SJCRH30 (cell line): ENCODE measurements around the gene KIF16B. TPM values are rescaled to one million over a fixed set of nuclear protein-coding genes. Genes with fewer than 3 reads are reported as not detected.

ENCODE experiments used
- DNase-seq, 2 experiments: peaks; one replicate each; pipeline ENCODE4 v3.0.0-alpha.2; 2015 to 2020
- H3K27ac ChIP-seq: fragments of 250-450 bp; sonication (Bioruptor Pico); 2 replicates; pipeline ENCODE4 v1.5.1; 2020; ENCODE audit warnings: mild to moderate bottlenecking, moderate library complexity
- H3K27me3 ChIP-seq: fragments of 250-450 bp; sonication (Bioruptor Pico); 2 replicates; pipeline ENCODE4 v1.5.1; 2020; ENCODE audit warnings: mild to moderate bottlenecking, moderate library complexity
- H3K36me3 ChIP-seq: fragments of 250-450 bp; sonication (Bioruptor Pico); 2 replicates; pipeline ENCODE4 v1.5.1; 2020; ENCODE audit warnings: mild to moderate bottlenecking, moderate library complexity
- H3K4me1 ChIP-seq: fragments of 250-450 bp; sonication (Bioruptor Pico); 2 replicates; pipeline ENCODE4 v1.5.1; 2020; ENCODE audit warnings: mild to moderate bottlenecking, moderate library complexity
- H3K4me3 ChIP-seq: fragments of 250-450 bp; sonication (Bioruptor Pico); 2 replicates; pipeline ENCODE4 v1.5.1; 2020; ENCODE audit warnings: mild to moderate bottlenecking, moderate library complexity
- H3K9me3 ChIP-seq: fragments of 250-450 bp; sonication (Bioruptor Pico); replicated peaks from 2 replicates; pipeline ENCODE4 v1.5.1; 2020; ENCODE audit warnings: mild to moderate bottlenecking, moderate library complexity
- total RNA-seq: library from RNA; depleted of rRNA; stranded (reverse); fragments of >200 nt; shearing (Covaris generic); gene quantifications from 2 replicates; pipeline ENCODE4 v1.2.3, GENCODE V29; 2014

KIF16B gene
- total RNA-seq, 1 experiment from 2014 or later = 2.0 TPM

DNA sequence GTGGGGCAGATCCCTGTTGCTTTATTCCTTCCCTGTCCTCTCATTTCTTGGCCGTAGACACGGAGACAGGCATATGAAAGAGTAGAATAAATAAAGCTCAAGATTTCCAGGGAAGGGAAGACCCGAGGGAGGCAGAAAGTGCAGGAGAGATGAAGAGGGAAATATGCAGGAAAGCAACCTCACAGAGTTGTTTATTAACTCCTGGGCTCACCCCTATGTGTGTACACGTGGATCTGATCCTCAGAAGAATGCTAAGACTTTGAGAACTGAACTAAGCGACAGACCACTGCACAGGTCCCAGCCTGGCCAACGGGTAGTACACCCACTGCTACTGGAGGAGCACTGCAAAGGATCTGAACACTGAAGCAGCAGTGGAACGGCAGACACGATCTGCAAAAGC lies 156.2 kb downstream of the KIF16B start:
- DNase-seq = no peak
- no peaks in the 10 kb centered on the region for H3K9me3 ChIP-seq
- no peak overlapping the region for H3K4me3 ChIP-seq
- H3K36me3 ChIP-seq = no peaks in the 10 kb centered on the region
- H3K27me3 ChIP-seq = no peaks in the 10 kb centered on the region; the same call in 1 of the 2 replicates
- no peaks in the 10 kb centered on the region for H3K4me1 ChIP-seq
- no peak overlapping the region for H3K27ac ChIP-seq

DNA sequence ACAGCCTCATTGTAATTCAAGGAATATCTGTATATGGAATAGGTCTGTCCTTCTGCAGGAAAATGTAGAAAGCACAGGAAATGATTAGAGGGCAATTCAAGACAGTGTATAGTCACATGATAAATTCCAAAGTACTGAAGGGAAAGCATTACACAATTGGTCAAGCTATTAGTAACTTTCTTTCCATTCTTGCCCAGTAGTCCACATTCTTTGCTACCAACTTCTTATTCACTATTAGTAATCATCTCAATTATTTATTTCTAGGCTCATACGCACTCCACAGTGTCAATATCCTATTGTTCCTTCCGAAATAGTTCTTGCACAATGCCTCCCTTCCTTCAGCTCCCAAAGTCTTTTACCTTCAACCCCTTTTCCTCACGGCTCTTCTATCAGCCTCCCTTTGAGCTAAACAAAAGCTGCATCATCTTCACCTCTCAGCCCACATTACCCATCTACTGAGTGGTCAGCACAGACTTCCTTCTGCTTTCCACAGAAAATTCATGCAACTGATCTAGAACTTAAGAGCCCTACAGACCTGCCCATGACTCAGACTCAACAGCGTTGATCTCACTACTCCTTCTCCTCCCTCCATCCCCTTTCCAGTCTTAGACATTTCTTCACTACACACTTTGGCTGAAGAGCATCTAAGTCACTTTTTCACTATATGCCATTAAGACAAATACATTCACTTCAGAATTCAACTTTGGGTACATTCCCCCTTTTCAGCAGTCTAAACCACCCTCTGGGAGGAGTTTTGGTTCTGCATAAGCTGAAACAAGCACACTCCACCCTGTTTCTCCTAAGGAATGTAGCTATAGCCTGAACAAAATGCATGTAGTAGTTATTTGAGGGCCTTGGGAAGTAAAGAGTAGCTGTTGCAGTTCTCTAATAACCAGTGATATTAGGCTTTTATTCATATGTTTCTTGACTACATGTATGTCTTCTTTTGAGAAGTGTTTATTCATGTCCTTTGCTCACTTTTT lies 157.9 kb downstream of the KIF16B start:
- Histone ChIP-seq H3K27ac (no peak overlapping the region), H3K36me3 (no peaks in the 10 kb centered on the region), H3K4me1 (no peaks in the 10 kb centered on the region), H3K27me3 (no peaks in the 10 kb centered on the region; the same call in 1 of the 2 replicates), H3K4me3 (no peak overlapping the region), H3K9me3 (no peaks in the 10 kb centered on the region)
- no peak for DNase-seq

DNA sequence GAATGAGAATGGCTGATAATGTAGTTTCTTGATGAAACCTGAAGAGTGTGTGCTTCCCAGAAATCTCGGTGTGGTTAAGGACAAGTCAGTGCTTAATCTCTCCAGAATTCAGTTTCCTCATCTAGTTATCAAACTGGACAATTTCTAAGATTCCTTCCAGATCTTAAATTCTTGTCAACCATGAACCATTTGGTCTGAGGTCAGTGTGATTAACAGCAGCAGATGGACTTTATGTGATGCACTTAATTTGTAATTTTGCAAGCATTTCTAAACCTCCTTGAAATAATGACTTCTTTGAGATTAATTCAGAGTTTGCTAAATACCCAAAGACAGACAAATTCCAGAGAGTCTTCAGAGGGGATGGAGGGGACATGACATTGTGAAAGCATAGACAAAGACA lies 160.3 kb downstream of the KIF16B start:
- Histone ChIP-seq H3K27ac (no peak overlapping the region), H3K4me1 (no peaks in the 10 kb centered on the region)
- DNase-seq = no peak

DNA sequence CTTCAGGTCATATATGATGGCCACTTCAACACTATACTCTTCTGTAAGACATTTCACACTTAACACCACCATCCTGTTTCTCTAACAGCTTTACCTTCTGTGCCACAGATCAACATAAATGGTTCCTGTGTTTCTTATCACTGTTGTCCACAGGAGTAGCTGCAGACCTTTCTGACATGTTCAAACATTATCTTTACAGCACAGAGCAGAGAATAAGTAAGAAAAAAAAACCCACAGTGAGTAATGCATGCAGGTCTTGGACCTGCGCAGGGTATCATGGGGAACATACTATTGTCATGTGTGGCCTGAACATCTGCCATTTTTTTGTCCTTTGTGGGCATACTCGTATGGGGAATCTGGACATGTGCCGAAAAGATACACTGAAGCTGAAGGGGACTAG lies 161.9 kb downstream of the KIF16B start:
- Histone ChIP-seq H3K27ac (no peak overlapping the region), H3K27me3 (no peaks in the 10 kb centered on the region; the same call in 1 of the 2 replicates), H3K36me3 (no peaks in the 10 kb centered on the region), H3K4me1 (no peaks in the 10 kb centered on the region), H3K9me3 (no peaks in the 10 kb centered on the region), H3K4me3 (no peak overlapping the region)
- no peak for DNase-seq

More for the DNA sequence above, 160.3 kb downstream of the KIF16B start:
- H3K4me3 ChIP-seq = no peak overlapping the region
- H3K9me3 ChIP-seq = no peaks in the 10 kb centered on the region
- H3K36me3 ChIP-seq = no peaks in the 10 kb centered on the region
- H3K27me3 ChIP-seq = no peaks in the 10 kb centered on the region; the same call in 1 of the 2 replicates

DNA sequence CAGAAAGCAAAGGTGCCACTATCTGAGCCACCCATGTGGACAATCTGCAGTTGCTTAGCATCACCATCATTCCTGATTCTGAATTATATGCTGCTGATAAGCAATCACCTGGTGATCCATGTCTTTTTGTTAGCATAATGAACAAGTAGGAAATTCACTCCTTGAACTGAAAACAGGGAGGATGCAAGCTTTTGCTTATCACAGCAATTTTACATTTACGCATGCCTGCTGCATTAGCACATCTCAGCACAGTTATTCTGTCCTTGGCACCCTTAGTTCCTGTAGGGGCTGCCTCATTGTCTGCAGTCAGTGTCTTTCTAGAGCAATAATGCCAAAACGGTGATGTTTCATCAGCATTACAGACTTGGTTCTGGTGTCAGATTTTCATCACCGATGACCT lies 162.6 kb downstream of the KIF16B start:
- H3K36me3 ChIP-seq = no peaks in the 10 kb centered on the region
- no peak overlapping the region for H3K4me3 ChIP-seq
- no peaks in the 10 kb centered on the region; the same call in 1 of the 2 replicates for H3K27me3 ChIP-seq
- H3K9me3 ChIP-seq = no peaks in the 10 kb centered on the region
- H3K27ac ChIP-seq = no peak overlapping the region
- DNase-seq = no peak
- no peaks in the 10 kb centered on the region for H3K4me1 ChIP-seq

DNA sequence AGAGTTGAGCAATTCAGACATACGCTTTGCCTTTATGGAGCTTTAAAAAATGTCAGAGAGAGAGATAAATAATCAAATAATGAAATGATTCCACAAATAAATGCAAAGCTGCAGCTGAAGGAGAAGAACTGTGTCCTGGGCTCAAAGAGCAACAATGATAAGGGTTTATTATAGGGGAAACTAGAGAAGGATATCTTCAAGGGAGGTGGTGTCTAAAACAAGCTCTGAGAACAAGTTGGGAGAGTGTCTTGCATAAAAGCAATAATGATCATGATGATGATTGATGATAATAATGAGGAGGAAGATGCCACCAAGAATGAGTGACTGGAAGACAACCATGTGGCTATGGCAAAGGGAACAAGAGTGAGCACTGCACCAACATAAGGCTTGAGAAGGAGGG lies 164.3 kb downstream of the KIF16B start:
- no peak overlapping the region for H3K4me3 ChIP-seq
- DNase-seq = no peak
- no peak overlapping the region for H3K27ac ChIP-seq
- no peaks in the 10 kb centered on the region for H3K27me3 ChIP-seq
- H3K4me1 ChIP-seq = no peaks in the 10 kb centered on the region
- no peaks in the 10 kb centered on the region for H3K9me3 ChIP-seq
- no peaks in the 10 kb centered on the region for H3K36me3 ChIP-seq

DNA sequence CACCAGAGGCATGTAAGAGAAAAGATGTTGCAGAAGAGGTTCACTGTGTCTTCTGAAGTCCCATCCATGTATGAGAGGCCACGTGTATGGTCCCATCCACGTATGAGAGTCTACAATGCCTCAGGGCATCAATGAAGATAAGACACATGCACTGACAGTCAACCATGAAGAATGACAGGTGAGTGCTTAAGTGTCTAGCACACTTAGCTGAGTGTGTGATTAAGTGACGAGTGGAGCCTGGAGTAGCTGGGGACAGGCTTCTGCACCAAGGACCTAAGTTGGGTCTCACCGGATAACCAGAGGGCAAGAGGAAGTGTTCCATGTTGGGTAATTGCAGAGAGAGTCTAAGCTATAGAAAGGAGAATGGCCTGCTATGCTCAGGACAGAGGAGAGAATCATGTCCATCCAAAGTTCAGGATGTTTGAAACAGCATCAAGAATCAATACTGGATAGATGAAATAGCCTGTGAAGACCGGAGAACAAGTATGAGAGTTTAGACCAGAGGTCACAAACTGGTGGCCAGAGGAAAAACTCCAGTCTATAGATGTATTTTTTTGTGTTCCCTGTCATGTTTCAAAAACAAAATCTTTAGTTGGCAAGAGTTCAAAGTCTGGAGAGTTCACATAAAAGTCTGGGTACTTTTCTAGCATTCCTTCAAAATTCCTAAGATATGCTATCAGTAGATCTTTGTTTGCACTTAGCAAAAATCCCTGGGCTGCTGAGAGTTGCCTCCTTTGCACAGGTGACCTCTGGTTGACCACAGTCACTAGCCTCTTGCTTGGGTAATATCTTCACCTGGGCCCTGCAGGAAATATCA lies 165.8 kb downstream of the KIF16B start:
- H3K27me3 ChIP-seq = no peaks in the 10 kb centered on the region
- no peak for DNase-seq

DNA sequence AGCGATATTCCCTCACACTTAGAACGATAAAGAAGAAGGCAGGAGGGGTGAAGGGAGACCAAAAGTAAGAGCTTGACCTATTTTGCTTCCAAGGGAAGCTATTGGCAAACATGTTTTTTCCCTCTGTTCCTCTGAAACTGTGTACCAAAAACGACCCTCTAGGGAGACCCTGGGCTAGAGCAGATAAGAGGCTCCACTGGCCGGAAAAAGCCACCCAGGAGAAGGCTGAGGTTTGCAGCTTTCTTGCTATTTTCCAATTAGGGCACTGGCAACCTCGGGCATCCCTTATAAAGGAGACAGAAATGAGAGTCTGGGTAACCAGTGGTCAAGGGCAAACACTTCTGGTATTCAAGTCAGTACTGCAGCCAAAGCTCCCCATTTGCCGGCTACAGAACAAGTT lies 168.0 kb downstream of the KIF16B start:
- Histone ChIP-seq H3K4me1 (no peaks in the 10 kb centered on the region), H3K4me3 (no peak overlapping the region), H3K9me3 (no peaks in the 10 kb centered on the region), H3K36me3 (no peaks in the 10 kb centered on the region), H3K27me3 (no peaks in the 10 kb centered on the region), H3K27ac (no peak overlapping the region)
- DNase-seq = no peak

More for the DNA sequence above, 165.8 kb downstream of the KIF16B start:
- Histone ChIP-seq H3K4me3 (no peak overlapping the region), H3K9me3 (no peaks in the 10 kb centered on the region), H3K36me3 (no peaks in the 10 kb centered on the region), H3K27ac (no peak overlapping the region), H3K4me1 (no peaks in the 10 kb centered on the region)

DNA sequence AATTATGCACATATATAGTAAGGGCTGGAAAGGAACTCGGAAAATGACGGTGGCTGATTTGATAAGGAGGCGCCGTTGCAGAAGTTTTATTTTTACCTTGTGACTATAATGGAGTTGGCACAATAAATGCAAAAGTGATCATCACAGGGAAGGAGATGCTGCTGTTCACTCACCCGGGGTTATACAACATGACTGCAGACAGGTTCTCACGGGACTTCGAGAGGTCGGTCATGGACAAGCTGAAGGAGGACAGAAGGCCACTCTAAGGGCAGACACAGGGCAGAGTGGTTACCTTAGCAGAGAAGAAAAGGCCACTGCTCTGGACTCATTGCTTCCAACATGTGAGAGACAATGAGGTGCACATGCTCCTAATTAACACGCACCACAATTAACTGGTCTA lies 168.6 kb downstream of the KIF16B start:
- H3K4me3 ChIP-seq = no peak overlapping the region
- H3K27me3 ChIP-seq = no peaks in the 10 kb centered on the region
- H3K27ac ChIP-seq = no peak overlapping the region
- DNase-seq = no peak
- no peaks in the 10 kb centered on the region for H3K9me3 ChIP-seq
- H3K36me3 ChIP-seq = no peaks in the 10 kb centered on the region
- no peaks in the 10 kb centered on the region for H3K4me1 ChIP-seq

DNA sequence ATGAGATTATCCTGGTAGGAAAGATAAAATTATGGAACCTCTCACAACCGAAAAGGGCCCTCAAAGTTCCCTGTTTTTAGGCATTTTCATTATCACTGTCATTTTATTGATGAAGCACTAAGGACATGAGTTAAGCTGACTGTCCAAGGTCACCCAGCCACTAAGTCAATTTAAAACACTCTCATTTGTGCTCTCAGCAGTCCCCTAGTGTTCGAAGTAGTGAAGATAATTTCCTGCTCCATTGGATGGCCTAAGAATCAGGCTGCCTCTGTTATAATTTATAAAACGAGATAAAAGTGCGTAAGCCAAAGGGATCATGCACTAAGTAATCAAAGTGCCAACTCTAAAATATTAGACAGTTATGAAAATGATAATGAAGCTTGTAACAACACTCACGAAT lies 169.1 kb downstream of the KIF16B start:
- no peaks in the 10 kb centered on the region for H3K36me3 ChIP-seq
- no peaks in the 10 kb centered on the region for H3K4me1 ChIP-seq
- H3K27me3 ChIP-seq = no peaks in the 10 kb centered on the region
- no peak for DNase-seq
- H3K27ac ChIP-seq = no peak overlapping the region
- no peak overlapping the region for H3K4me3 ChIP-seq
- no peaks in the 10 kb centered on the region for H3K9me3 ChIP-seq

- Histone ChIP-seq H3K9me3 (no peaks in the 10 kb centered on the region), H3K4me3 (no peak overlapping the region), H3K4me1 (no peaks in the 10 kb centered on the region), H3K27me3 (no peaks in the 10 kb centered on the region), H3K27ac (no peak overlapping the region), H3K36me3 (no peaks in the 10 kb centered on the region)
- DNase-seq = no peak
Observed at GRCh38 chr20:16400234-16400633, 173.0 kb downstream of the KIF16B start.

- Histone ChIP-seq H3K27ac (no peak overlapping the region), H3K27me3 (no peaks in the 10 kb centered on the region), H3K4me1 (no peaks in the 10 kb centered on the region), H3K4me3 (no peak overlapping the region), H3K36me3 (no peaks in the 10 kb centered on the region), H3K9me3 (no peaks in the 10 kb centered on the region)
- DNase-seq = no peak
Observed at GRCh38 chr20:16399801-16400200, 173.4 kb downstream of the KIF16B start.

- H3K4me3 ChIP-seq = no peak overlapping the region
- no peak for DNase-seq
- H3K27ac ChIP-seq = no peak overlapping the region
- no peaks in the 10 kb centered on the region for H3K9me3 ChIP-seq
- no peaks in the 10 kb centered on the region for H3K4me1 ChIP-seq
- H3K27me3 ChIP-seq = no peaks in the 10 kb centered on the region
- H3K36me3 ChIP-seq = no peaks in the 10 kb centered on the region
Observed at GRCh38 chr20:16397086-16397485, 176.2 kb downstream of the KIF16B start.

- DNase-seq = no peak
- no peaks in the 10 kb centered on the region for H3K4me1 ChIP-seq
- no peaks in the 10 kb centered on the region for H3K36me3 ChIP-seq
- H3K27me3 ChIP-seq = no peaks in the 10 kb centered on the region
- no peak overlapping the region for H3K4me3 ChIP-seq
- H3K27ac ChIP-seq = no peak overlapping the region
- H3K9me3 ChIP-seq = no peaks in the 10 kb centered on the region
Observed at GRCh38 chr20:16395366-16395765, 177.9 kb downstream of the KIF16B start.

GRCh38 chr20:16394784-16395183 lies 178.5 kb downstream of the KIF16B start:
- Histone ChIP-seq H3K36me3 (no peaks in the 10 kb centered on the region), H3K27me3 (no peaks in the 10 kb centered on the region), H3K9me3 (no peaks in the 10 kb centered on the region), H3K4me3 (no peak overlapping the region), H3K27ac (no peak overlapping the region), H3K4me1 (no peaks in the 10 kb centered on the region)
- no peak for DNase-seq
